Fibroblast of mammary gland (primary cell): Measurements from ENCODE around the gene TLCD3B.

Source experiments
- DNase-seq: peaks from one replicate; pipeline ENCODE4 v3.0.0-alpha.2; 2010; ENCODE audit warnings: low read depth
- H3K4me3 ChIP-seq: 2 replicates; pipeline ENCODE4 v1.5.1; 2011; ENCODE audit warnings: low read depth, mild to moderate bottlenecking, low read length, moderate library complexity; ENCODE audit not compliant: control insufficient read depth
- TF ChIP-seq, protein P1 (sequence below): conservative IDR thresholded peaks from 2 replicates; pipeline ENCODE4 v1.5.1; 2011; ENCODE audit warnings: low read depth, low read length, inconsistent platforms; ENCODE audit not compliant: control insufficient read depth, insufficient read depth

TLCD3B gene

DNA sequence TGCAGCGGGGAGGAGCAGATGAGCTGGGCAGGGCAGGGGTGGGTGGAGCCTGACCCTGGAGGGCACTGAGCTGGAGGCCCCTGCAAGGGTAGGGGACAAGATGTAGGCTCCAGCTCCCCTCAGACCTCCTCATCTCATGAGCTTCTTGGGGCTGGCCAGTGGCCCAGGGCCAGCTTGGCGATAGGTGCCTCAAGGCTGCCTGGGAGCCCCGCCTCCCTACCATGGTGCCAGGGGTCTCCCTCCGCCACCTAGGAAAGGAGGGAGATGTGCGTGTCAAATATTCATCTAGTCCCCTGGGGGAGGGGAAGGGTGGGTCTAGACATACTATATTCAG is 39.5 kb downstream of the TLCD3B start:
- DNase-seq, result no peak
- TF ChIP-seq, protein P1, sequence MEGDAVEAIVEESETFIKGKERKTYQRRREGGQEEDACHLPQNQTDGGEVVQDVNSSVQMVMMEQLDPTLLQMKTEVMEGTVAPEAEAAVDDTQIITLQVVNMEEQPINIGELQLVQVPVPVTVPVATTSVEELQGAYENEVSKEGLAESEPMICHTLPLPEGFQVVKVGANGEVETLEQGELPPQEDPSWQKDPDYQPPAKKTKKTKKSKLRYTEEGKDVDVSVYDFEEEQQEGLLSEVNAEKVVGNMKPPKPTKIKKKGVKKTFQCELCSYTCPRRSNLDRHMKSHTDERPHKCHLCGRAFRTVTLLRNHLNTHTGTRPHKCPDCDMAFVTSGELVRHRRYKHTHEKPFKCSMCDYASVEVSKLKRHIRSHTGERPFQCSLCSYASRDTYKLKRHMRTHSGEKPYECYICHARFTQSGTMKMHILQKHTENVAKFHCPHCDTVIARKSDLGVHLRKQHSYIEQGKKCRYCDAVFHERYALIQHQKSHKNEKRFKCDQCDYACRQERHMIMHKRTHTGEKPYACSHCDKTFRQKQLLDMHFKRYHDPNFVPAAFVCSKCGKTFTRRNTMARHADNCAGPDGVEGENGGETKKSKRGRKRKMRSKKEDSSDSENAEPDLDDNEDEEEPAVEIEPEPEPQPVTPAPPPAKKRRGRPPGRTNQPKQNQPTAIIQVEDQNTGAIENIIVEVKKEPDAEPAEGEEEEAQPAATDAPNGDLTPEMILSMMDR, result no peak
- no peak overlapping the region for H3K4me3 ChIP-seq

GRCh38 chr16:29990883-29991570 is 40.0 kb downstream of the TLCD3B start:
- H3K4me3 ChIP-seq, result no peak overlapping the region
- TF ChIP-seq, protein P1, result no peak
- DNase-seq, result no peak

- H3K4me3 ChIP-seq, result no peak overlapping the region
- DNase-seq, result no peak
- TF ChIP-seq, protein P1, result no peak
Observed at GRCh38 chr16:29990034-29990433, 41.0 kb downstream of the TLCD3B start.

GRCh38 chr16:29989111-29989858 is 41.8 kb downstream of the TLCD3B start:
- TF ChIP-seq, protein P1, result no peak
- no peak overlapping the region for H3K4me3 ChIP-seq
- DNase-seq, result no peak

GRCh38 chr16:29988346-29989075 is 42.6 kb downstream of the TLCD3B start:
- DNase-seq, result no peak
- no peak overlapping the region for H3K4me3 ChIP-seq
- TF ChIP-seq, protein P1, result no peak

- no peak overlapping the region for H3K4me3 ChIP-seq
- TF ChIP-seq, protein P1, result no peak
- DNase-seq, result no peak
Observed at GRCh38 chr16:29987371-29988085, 43.5 kb downstream of the TLCD3B start.
